DND-41 (cell line): ENCODE measurements around the gene VWA1.

ENCODE experiments used
- CTCF ChIP-seq: IDR thresholded peaks from 2 replicates; pipeline ENCODE4 v1.5.1; 2012; ENCODE audit warnings: borderline replicate concordance, low read length, moderate library complexity, mild to moderate bottlenecking; ENCODE audit not compliant: poor library complexity, severe bottlenecking; ENCODE audit errors: extremely low read depth
- EZH2 ChIP-seq: IDR thresholded peaks from 3 replicates; pipeline ENCODE4 v1.6.1; 2012; ENCODE audit warnings: borderline replicate concordance, low read depth, mild to moderate bottlenecking, moderate library complexity, low read length, inconsistent platforms; ENCODE audit not compliant: severe bottlenecking

GRCh38 chr1:1440262-1441001 lies 4.9 kb downstream of the VWA1 start:
- TF ChIP-seq CTCF, result no peak
- no peak for TF ChIP-seq EZH2
